ENCODE data around the gene PTPDC1. TPM values are rescaled to one million over a fixed set of nuclear protein-coding genes. Genes with fewer than 3 reads are reported as not detected.

The PTPDC1 gene
- polyA plus RNA-seq (2013, experiment 1 of 2): 5.1 TPM
- 5.6 TPM for polyA plus RNA-seq (2013, experiment 2 of 2)

GRCh38 chr9:94084314-94084713, at the start of gene PTPDC1:
TSS of gene PTPDC1 (plus strand) at chr9:94084464. CDS start at chr9:94084531, 67 bp downstream.
- peaks cover 26% of the 10 kb centered on the region for H3K4me1 ChIP-seq (ENCODE audit: insufficient read depth, low read length)
- no peak within 1 kb of the TSS for H3K9ac ChIP-seq (ENCODE audit: low read depth, low read length)
- H3K27ac ChIP-seq (ENCODE audit: low read depth, low read length): peak within 1 kb of the TSS; percentile 54; the same call in 1 of the 2 replicates
- 19% methylated on average over 14 of the region's 14 CpGs for WGBS
- H3K36me3 ChIP-seq (ENCODE audit: insufficient read depth, low read length): no peaks in the 10 kb centered on the region
- H3K4me3 ChIP-seq (ENCODE audit: low read length): peak within 1 kb of the TSS; percentile 4; the same call in 1 of the 2 replicates
- no peaks in the 10 kb centered on the region for H3K27me3 ChIP-seq (ENCODE audit: insufficient read depth, low read length)
- H3K9me3 ChIP-seq (ENCODE audit: insufficient read depth, low read depth, low read length): no peaks in the 10 kb centered on the region

- H3K27ac ChIP-seq (ENCODE audit: low read depth, low read length): no peak overlapping the region
- no peaks in the 10 kb centered on the region for H3K4me1 ChIP-seq (ENCODE audit: insufficient read depth, low read length)
- H3K9me3 ChIP-seq (ENCODE audit: insufficient read depth, low read depth, low read length): no peaks in the 10 kb centered on the region
- no peak overlapping the region for H3K9ac ChIP-seq (ENCODE audit: low read depth, low read length)
- peaks cover 13% of the 10 kb centered on the region for H3K27me3 ChIP-seq (ENCODE audit: insufficient read depth, low read length)
- no peaks in the 10 kb centered on the region for H3K36me3 ChIP-seq (ENCODE audit: insufficient read depth, low read length)
- H3K4me3 ChIP-seq (ENCODE audit: low read length): no peak overlapping the region
These were observed 49.8 kb upstream of the PTPDC1 start for GRCh38 chr9:94034511-94034910.

GRCh38 chr9:94039786-94040185, 44.5 kb upstream of the PTPDC1 start:
- H3K9ac ChIP-seq (ENCODE audit: low read depth, low read length): no peak overlapping the region
- peaks cover 10% of the 10 kb centered on the region; the same call in 1 of the 2 replicates for H3K4me1 ChIP-seq (ENCODE audit: insufficient read depth, low read length)
- H3K36me3 ChIP-seq (ENCODE audit: insufficient read depth, low read length): no peaks in the 10 kb centered on the region
- no peaks in the 10 kb centered on the region for H3K9me3 ChIP-seq (ENCODE audit: insufficient read depth, low read depth, low read length)
- H3K27ac ChIP-seq (ENCODE audit: low read depth, low read length): no peak overlapping the region
- H3K4me3 ChIP-seq (ENCODE audit: low read length): no peak overlapping the region
- no peaks in the 10 kb centered on the region for H3K27me3 ChIP-seq (ENCODE audit: insufficient read depth, low read length)

GRCh38 chr9:94042516-94043360, 41.5 kb upstream of the PTPDC1 start:
- Histone ChIP-seq H3K27me3 (ENCODE audit: insufficient read depth, low read length) (no peaks in the 10 kb centered on the region), H3K9me3 (ENCODE audit: insufficient read depth, low read depth, low read length) (no peaks in the 10 kb centered on the region), H3K4me1 (ENCODE audit: insufficient read depth, low read length) (peaks cover 10% of the 10 kb centered on the region; the same call in 1 of the 2 replicates), H3K4me3 (ENCODE audit: low read length) (no peak overlapping the region), H3K9ac (ENCODE audit: low read depth, low read length) (no peak overlapping the region), H3K36me3 (ENCODE audit: insufficient read depth, low read length) (no peaks in the 10 kb centered on the region), H3K27ac (ENCODE audit: low read depth, low read length) (no peak overlapping the region)
- WGBS: 77% methylated on average over 3 of the region's 5 CpGs

GRCh38 chr9:94054716-94055115, 29.5 kb upstream of the PTPDC1 start:
- no peaks in the 10 kb centered on the region for H3K36me3 ChIP-seq (ENCODE audit: insufficient read depth, low read length)
- H3K27me3 ChIP-seq (ENCODE audit: insufficient read depth, low read length): no peaks in the 10 kb centered on the region
- H3K27ac ChIP-seq (ENCODE audit: low read depth, low read length): no peak overlapping the region
- H3K4me1 ChIP-seq (ENCODE audit: insufficient read depth, low read length): no peaks in the 10 kb centered on the region
- no peak overlapping the region for H3K4me3 ChIP-seq (ENCODE audit: low read length)
- peaks cover 19% of the 10 kb centered on the region for H3K9me3 ChIP-seq (ENCODE audit: insufficient read depth, low read depth, low read length)
- no CpG with 5 or more reads among the region's 2 CpGs for WGBS
- H3K9ac ChIP-seq (ENCODE audit: low read depth, low read length): no peak overlapping the region

- Histone ChIP-seq H3K27me3 (ENCODE audit: insufficient read depth, low read length) (no peaks in the 10 kb centered on the region), H3K9me3 (ENCODE audit: insufficient read depth, low read depth, low read length) (peaks cover 18% of the 10 kb centered on the region), H3K4me1 (ENCODE audit: insufficient read depth, low read length) (no peaks in the 10 kb centered on the region), H3K9ac (ENCODE audit: low read depth, low read length) (no peak overlapping the region), H3K36me3 (ENCODE audit: insufficient read depth, low read length) (no peaks in the 10 kb centered on the region), H3K4me3 (ENCODE audit: low read length) (no peak overlapping the region), H3K27ac (ENCODE audit: low read depth, low read length) (no peak overlapping the region)
- WGBS: 100% methylated on average over 2 of the region's 3 CpGs
These were observed 27.8 kb upstream of the PTPDC1 start for GRCh38 chr9:94056442-94056974.

- Histone ChIP-seq H3K9me3 (ENCODE audit: insufficient read depth, low read depth, low read length) (0 out of 2 replicates have a peak, but pooled peaks cover 14% of the 10 kb centered on the region), H3K4me3 (ENCODE audit: low read length) (no peak overlapping the region), H3K4me1 (ENCODE audit: insufficient read depth, low read length) (no peaks in the 10 kb centered on the region), H3K27ac (ENCODE audit: low read depth, low read length) (no peak overlapping the region), H3K36me3 (ENCODE audit: insufficient read depth, low read length) (no peaks in the 10 kb centered on the region), H3K27me3 (ENCODE audit: insufficient read depth, low read length) (no peaks in the 10 kb centered on the region), H3K9ac (ENCODE audit: low read depth, low read length) (no peak overlapping the region)
- 81% methylated on average over 1 of the region's 1 CpG for WGBS
These were observed 26.3 kb upstream of the PTPDC1 start for GRCh38 chr9:94057918-94058317.

- no peaks in the 10 kb centered on the region for H3K36me3 ChIP-seq (ENCODE audit: insufficient read depth, low read length)
- 0 out of 2 replicates have a peak, but pooled peaks cover 14% of the 10 kb centered on the region for H3K9me3 ChIP-seq (ENCODE audit: insufficient read depth, low read depth, low read length)
- no peaks in the 10 kb centered on the region for H3K27me3 ChIP-seq (ENCODE audit: insufficient read depth, low read length)
- no peak overlapping the region for H3K27ac ChIP-seq (ENCODE audit: low read depth, low read length)
- no peaks in the 10 kb centered on the region for H3K4me1 ChIP-seq (ENCODE audit: insufficient read depth, low read length)
- H3K9ac ChIP-seq (ENCODE audit: low read depth, low read length): no peak overlapping the region
- H3K4me3 ChIP-seq (ENCODE audit: low read length): no peak overlapping the region
- WGBS: 92% methylated on average over 3 of the region's 3 CpGs
These were observed 22.4 kb upstream of the PTPDC1 start for GRCh38 chr9:94061864-94062263.

GRCh38 chr9:94065535-94065961, 18.7 kb upstream of the PTPDC1 start:
- 13% methylated on average over 2 of the region's 2 CpGs for WGBS
- H3K4me1 ChIP-seq (ENCODE audit: insufficient read depth, low read length): no peaks in the 10 kb centered on the region

GRCh38 chr9:94068257-94068656, 16.0 kb upstream of the PTPDC1 start:
- Histone ChIP-seq H3K27ac (ENCODE audit: low read depth, low read length) (no peak overlapping the region), H3K36me3 (ENCODE audit: insufficient read depth, low read length) (peaks cover 11% of the 10 kb centered on the region), H3K4me3 (ENCODE audit: low read length) (no peak overlapping the region), H3K9me3 (ENCODE audit: insufficient read depth, low read depth, low read length) (peaks cover 13% of the 10 kb centered on the region), H3K9ac (ENCODE audit: low read depth, low read length) (no peak overlapping the region), H3K4me1 (ENCODE audit: insufficient read depth, low read length) (no peaks in the 10 kb centered on the region), H3K27me3 (ENCODE audit: insufficient read depth, low read length) (no peaks in the 10 kb centered on the region)
- 100% methylated on average over 1 of the region's 2 CpGs for WGBS

More at GRCh38 chr9:94065535-94065961, 18.7 kb upstream of the PTPDC1 start:
- H3K27ac ChIP-seq (ENCODE audit: low read depth, low read length): no peak overlapping the region
- H3K36me3 ChIP-seq (ENCODE audit: insufficient read depth, low read length): peaks cover 2% of the 10 kb centered on the region
- no peak overlapping the region for H3K9ac ChIP-seq (ENCODE audit: low read depth, low read length)
- no peak overlapping the region for H3K4me3 ChIP-seq (ENCODE audit: low read length)
- no peaks in the 10 kb centered on the region for H3K27me3 ChIP-seq (ENCODE audit: insufficient read depth, low read length)
- peaks cover 16% of the 10 kb centered on the region; the same call in 1 of the 2 replicates for H3K9me3 ChIP-seq (ENCODE audit: insufficient read depth, low read depth, low read length)

- Histone ChIP-seq H3K9me3 (ENCODE audit: insufficient read depth, low read depth, low read length) (peaks cover under 1% of the 10 kb centered on the region; the same call in 1 of the 2 replicates), H3K9ac (ENCODE audit: low read depth, low read length) (no peak overlapping the region), H3K36me3 (ENCODE audit: insufficient read depth, low read length) (peaks cover 2% of the 10 kb centered on the region; the same call in 1 of the 2 replicates), H3K4me3 (ENCODE audit: low read length) (no peak overlapping the region), H3K27me3 (ENCODE audit: insufficient read depth, low read length) (no peaks in the 10 kb centered on the region), H3K4me1 (ENCODE audit: insufficient read depth, low read length) (no peaks in the 10 kb centered on the region), H3K27ac (ENCODE audit: low read depth, low read length) (no peak overlapping the region)
- no CpG with 5 or more reads among the region's 1 CpG for WGBS
These were observed 7.7 kb upstream of the PTPDC1 start for GRCh38 chr9:94076557-94076956.
